ENCODE data around the gene TARP.
"Not testable (repeated sequence)": the region's sequence is repeated elsewhere in the genome, so short reads cannot be mapped to it uniquely, and the experiment has no call there.

TARP gene

DNA sequence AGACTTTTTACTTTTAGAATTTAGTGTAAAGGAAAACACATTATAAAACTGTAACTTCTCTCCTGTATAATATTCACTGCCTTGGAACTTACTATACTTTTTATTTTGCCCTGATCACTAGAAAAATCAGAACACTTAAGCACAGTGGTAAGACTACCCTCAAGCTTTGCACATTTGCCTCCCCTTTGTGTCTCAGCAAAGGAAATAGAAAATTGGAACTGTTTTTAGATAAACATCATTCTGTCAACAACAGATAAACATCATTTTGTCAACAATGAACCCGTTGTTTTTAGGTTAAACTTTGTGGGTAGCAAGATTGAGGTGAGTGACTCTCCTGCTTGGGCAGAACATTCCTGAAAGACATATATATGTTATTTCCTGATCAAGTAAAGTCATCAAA is 8.8 kb downstream of the TARP start:
- H3K4me1 Mint-ChIP-seq; H3K36me3 ChIP-seq (ENCODE audit: insufficient read depth, low read length); H3K27me3 Mint-ChIP-seq; H3K36me3 Mint-ChIP-seq; DNase-seq; H3K9me3 Mint-ChIP-seq; H3K4me1 ChIP-seq (ENCODE audit: insufficient read depth, low read length); POLR2A ChIA-PET (ENCODE audit: partially characterized antibody); H3K27me3 ChIP-seq (ENCODE audit: insufficient read depth, low read length); H3K9me3 ChIP-seq (ENCODE audit: control insufficient read depth in 1 of 2, low read length in 2 of 2); CTCF ChIA-PET (ENCODE audit: partially characterized antibody); H3K4me3 ChIP-seq (ENCODE audit: low read length in 2 of 2); H3K27ac ChIP-seq (ENCODE audit: low read depth, low read length): not testable (repeated sequence)
- intact Hi-C loops (cut with micrococcal nuclease), result loop anchor here (5.0 kb wide), 1 partner anchor 38 kb away; no protein-coding TSS in a partner anchor
- H3K4me3 Mint-ChIP-seq, result peak overlapping the region in 4 of 8 donors; percentile 26 to 59 (median 45)
- H3K27ac Mint-ChIP-seq, result peak overlapping the region in 2 of 7 donors; percentile 64 to 76

DNA sequence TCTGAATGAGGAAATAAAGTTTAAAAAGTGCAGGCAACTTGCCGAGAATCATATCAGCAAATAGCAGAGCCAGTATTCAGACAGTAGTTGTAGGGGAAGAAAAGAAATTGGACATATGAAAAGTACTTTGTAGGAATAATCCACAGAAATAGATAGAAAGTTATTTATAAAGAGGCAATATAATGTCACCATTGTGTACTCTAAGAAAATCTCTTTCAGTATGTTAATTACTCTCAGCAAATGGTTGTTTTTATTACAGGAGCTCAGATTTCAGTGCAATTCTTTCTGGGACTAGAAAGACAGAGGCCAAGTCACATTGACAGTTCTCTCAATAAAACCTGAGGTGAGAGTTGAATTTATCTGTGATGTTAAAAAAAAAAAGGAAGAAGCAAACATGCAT is 10.2 kb downstream of the TARP start:
- peak overlapping the region in 1 of 8 donors; percentile 17 for H3K4me3 Mint-ChIP-seq

DNA sequence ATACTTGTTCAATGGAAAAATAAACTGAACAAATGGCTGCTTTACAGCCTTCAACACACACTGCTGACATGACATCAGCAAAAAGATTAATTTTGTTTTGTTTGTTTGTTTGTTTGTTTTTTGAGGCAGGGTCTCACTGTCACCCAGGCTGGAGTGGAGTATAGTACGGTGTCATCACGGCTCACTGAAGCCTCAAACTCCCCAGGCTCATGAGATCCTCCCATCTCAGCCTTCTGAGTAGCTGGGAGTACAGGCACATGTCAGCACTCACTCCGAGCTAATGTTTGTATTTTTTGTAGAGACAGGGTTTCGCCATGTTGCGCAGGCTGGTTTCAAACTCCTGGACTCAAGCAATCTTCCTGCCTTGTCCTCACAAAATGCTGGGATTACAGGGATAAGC is 10.9 kb downstream of the TARP start:
- Histone ChIP-seq H3K27ac (ENCODE audit: low read depth, low read length) (no peak overlapping the region), H3K9me3 (ENCODE audit: control insufficient read depth in 1 of 2, low read length in 2 of 2) (no peaks in the 10 kb centered on the region), H3K36me3 (ENCODE audit: insufficient read depth, low read length) (no peaks in the 10 kb centered on the region), H3K4me3 (ENCODE audit: low read length in 2 of 2) (no peak overlapping the region), H3K27me3 (ENCODE audit: insufficient read depth, low read length) (no peaks in the 10 kb centered on the region), H3K4me1 (ENCODE audit: insufficient read depth, low read length) (no peaks in the 10 kb centered on the region)
- Mint-ChIP-seq H3K27me3 (no peaks in the 10 kb centered on the region), H3K4me3 (peak overlapping the region in 3 of 8 donors; percentile 9 to 24 (median 13)), H3K4me1 (peaks cover 0 to 2% (median 0%) of the 10 kb centered on the region in 4 donors), H3K27ac (no peak overlapping the region), H3K36me3 (peaks cover 0 to 7% of the 10 kb centered on the region in 2 donors), H3K9me3 (no peaks in the 10 kb centered on the region)
- CTCF ChIA-PET (ENCODE audit: partially characterized antibody), result interaction anchor here (0.6 kb wide), 1 partner anchor 90 kb away, joined by 3 read pairs; no protein-coding TSS in a partner anchor
- intact Hi-C loops (cut with micrococcal nuclease), result loop anchor here (5.0 kb wide), 1 partner anchor 40 kb away; no protein-coding TSS in a partner anchor
- POLR2A ChIA-PET (ENCODE audit: partially characterized antibody), result no interaction called here
- DNase-seq, result no peak

More for the DNA sequence above, 10.2 kb downstream of the TARP start:
- H3K9me3 Mint-ChIP-seq; H3K4me3 ChIP-seq (ENCODE audit: low read length in 2 of 2); DNase-seq; H3K27ac ChIP-seq (ENCODE audit: low read depth, low read length); H3K4me1 Mint-ChIP-seq; H3K36me3 Mint-ChIP-seq; H3K36me3 ChIP-seq (ENCODE audit: insufficient read depth, low read length); H3K27me3 Mint-ChIP-seq; H3K27me3 ChIP-seq (ENCODE audit: insufficient read depth, low read length); H3K4me1 ChIP-seq (ENCODE audit: insufficient read depth, low read length); H3K9me3 ChIP-seq (ENCODE audit: control insufficient read depth in 1 of 2, low read length in 2 of 2); POLR2A ChIA-PET (ENCODE audit: partially characterized antibody); CTCF ChIA-PET (ENCODE audit: partially characterized antibody): not testable (repeated sequence)
- intact Hi-C loops (cut with micrococcal nuclease), result loop anchor here (5.0 kb wide), 1 partner anchor 39 kb away; no protein-coding TSS in a partner anchor
- peak overlapping the region in 1 of 7 donors; percentile 37 for H3K27ac Mint-ChIP-seq

DNA sequence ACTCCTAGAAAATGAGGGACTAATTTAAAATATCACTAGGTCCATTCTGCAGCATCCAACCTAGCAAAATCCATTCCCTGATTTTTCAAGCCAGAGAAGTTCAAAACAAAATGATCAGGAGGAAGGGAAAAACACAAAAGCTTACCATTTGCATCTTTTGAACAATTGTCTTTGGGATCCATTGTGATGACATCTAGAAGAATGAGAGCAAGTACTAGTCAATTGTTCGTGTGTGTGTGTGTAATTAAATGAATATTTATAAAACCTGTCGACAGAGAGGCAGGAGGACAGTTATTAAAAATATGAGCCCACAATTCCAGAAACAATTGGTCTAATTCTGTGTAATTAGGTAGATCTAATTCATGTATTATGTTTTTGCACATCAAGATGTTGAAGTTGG is 11.4 kb downstream of the TARP start:
- H3K9me3 ChIP-seq (ENCODE audit: control insufficient read depth in 1 of 2, low read length in 2 of 2); H3K27ac ChIP-seq (ENCODE audit: low read depth, low read length); H3K4me3 ChIP-seq (ENCODE audit: low read length in 2 of 2); H3K4me1 Mint-ChIP-seq; H3K4me1 ChIP-seq (ENCODE audit: insufficient read depth, low read length); H3K27me3 ChIP-seq (ENCODE audit: insufficient read depth, low read length); H3K36me3 Mint-ChIP-seq; DNase-seq; POLR2A ChIA-PET (ENCODE audit: partially characterized antibody); H3K27me3 Mint-ChIP-seq; H3K9me3 Mint-ChIP-seq; H3K36me3 ChIP-seq (ENCODE audit: insufficient read depth, low read length): not testable (repeated sequence)
- H3K4me3 Mint-ChIP-seq, result peak overlapping the region in 1 of 8 donors; percentile 13
- H3K27ac Mint-ChIP-seq, result peak overlapping the region in 1 of 7 donors; percentile 29
- CTCF ChIA-PET (ENCODE audit: partially characterized antibody), result interaction anchor here (0.6 kb wide), 1 partner anchor 91 kb away, joined by 3 read pairs; no protein-coding TSS in a partner anchor
- intact Hi-C loops (cut with micrococcal nuclease), result loop anchor here (5.0 kb wide), 1 partner anchor 40 kb away; no protein-coding TSS in a partner anchor

DNA sequence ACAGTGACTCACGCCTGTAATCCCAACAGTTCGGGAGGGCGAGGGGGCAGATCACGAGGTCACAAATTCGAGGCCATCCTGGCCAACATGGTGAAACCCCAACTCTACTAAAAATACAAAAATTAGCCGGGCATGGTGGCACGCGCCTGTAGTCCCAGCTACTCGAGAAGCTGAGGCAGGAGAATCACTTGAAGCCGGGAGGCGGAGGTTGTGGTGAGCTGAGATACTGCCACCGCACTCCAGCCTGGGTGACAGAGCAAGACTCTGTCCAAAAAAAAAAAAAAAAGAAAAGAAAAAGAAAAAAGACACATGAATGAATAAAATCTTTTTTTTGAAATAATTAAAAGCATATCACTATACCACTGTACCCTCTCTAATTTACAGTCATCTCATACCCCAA is 11.8 kb downstream of the TARP start:
- H3K27me3 Mint-ChIP-seq; H3K36me3 ChIP-seq (ENCODE audit: insufficient read depth, low read length); H3K9me3 ChIP-seq (ENCODE audit: control insufficient read depth in 1 of 2, low read length in 2 of 2); H3K27ac ChIP-seq (ENCODE audit: low read depth, low read length); H3K4me1 Mint-ChIP-seq; H3K4me3 ChIP-seq (ENCODE audit: low read length in 2 of 2); H3K27ac Mint-ChIP-seq; H3K9me3 Mint-ChIP-seq; DNase-seq; H3K36me3 Mint-ChIP-seq; H3K4me1 ChIP-seq (ENCODE audit: insufficient read depth, low read length); H3K27me3 ChIP-seq (ENCODE audit: insufficient read depth, low read length): not testable (repeated sequence)
- peak overlapping the region in 2 of 8 donors; percentile 15 to 48 for H3K4me3 Mint-ChIP-seq
- CTCF ChIA-PET (ENCODE audit: partially characterized antibody), result interaction anchor here (0.7 kb wide), 1 partner anchor 74 kb away, joined by 3 read pairs; no protein-coding TSS in a partner anchor
- intact Hi-C loops (cut with micrococcal nuclease), result loop anchor here (5.0 kb wide), 1 partner anchor 41 kb away; no protein-coding TSS in a partner anchor
- POLR2A ChIA-PET (ENCODE audit: partially characterized antibody), result interaction anchor here (0.6 kb wide), 1 partner anchor 44 kb away, joined by 3 read pairs; no protein-coding TSS in a partner anchor

DNA sequence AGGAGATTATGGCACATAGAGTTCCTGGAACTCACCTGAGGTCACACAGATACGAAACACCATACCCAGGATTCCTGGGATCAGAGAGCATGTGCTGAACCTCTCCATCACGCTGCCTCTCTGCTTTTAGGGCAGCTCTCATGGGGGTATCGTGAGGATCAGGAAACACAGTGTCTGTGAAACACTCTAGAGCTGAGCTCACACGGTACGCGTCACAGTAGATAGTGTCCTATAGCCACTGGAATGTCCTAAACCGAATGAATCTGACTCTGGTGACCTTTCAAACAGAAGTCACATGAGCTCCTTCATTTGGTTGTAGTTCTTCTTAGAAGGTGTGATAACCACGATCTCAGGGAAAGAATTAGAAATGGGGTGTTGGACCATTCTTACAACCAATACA is 14.3 kb downstream of the TARP start:
- H3K9me3 Mint-ChIP-seq; H3K4me3 ChIP-seq (ENCODE audit: low read length in 2 of 2); POLR2A ChIA-PET (ENCODE audit: partially characterized antibody); H3K4me1 ChIP-seq (ENCODE audit: insufficient read depth, low read length); H3K36me3 ChIP-seq (ENCODE audit: insufficient read depth, low read length); H3K4me1 Mint-ChIP-seq; intact Hi-C loops (cut with micrococcal nuclease); H3K27me3 Mint-ChIP-seq; H3K36me3 Mint-ChIP-seq; H3K9me3 ChIP-seq (ENCODE audit: control insufficient read depth in 1 of 2, low read length in 2 of 2); H3K27me3 ChIP-seq (ENCODE audit: insufficient read depth, low read length); H3K27ac ChIP-seq (ENCODE audit: low read depth, low read length); CTCF ChIA-PET (ENCODE audit: partially characterized antibody); DNase-seq: not testable (repeated sequence)
- H3K4me3 Mint-ChIP-seq, result peak overlapping the region in 2 of 8 donors; percentile 17 to 30
- H3K27ac Mint-ChIP-seq, result peak overlapping the region in 1 of 7 donors; percentile 53

DNA sequence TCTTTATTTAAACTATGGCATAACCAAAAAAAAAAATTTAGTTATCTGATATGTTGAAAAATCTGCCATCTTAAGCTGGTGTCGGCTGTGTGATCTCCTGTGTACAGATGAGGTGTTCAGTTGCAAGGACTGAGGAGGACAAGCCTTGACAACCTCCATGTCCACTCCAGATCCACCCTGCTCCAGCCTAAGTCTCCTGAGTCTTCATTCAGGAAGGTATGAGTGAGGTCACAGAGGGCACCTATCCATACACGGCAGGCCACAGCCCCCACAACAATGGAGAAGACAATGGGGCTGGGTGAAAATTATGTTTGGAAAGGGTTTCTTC is 16.1 kb downstream of the TARP start:
- H3K27me3 Mint-ChIP-seq, result no peaks in the 10 kb centered on the region
- H3K36me3 ChIP-seq (ENCODE audit: insufficient read depth, low read length), result no peaks in the 10 kb centered on the region
- peaks cover 0 to 7% (median 0%) of the 10 kb centered on the region in 4 donors for H3K4me1 Mint-ChIP-seq
- ChIA-PET CTCF (ENCODE audit: partially characterized antibody) (no interaction called here), POLR2A (ENCODE audit: partially characterized antibody) (interaction anchor here (0.6 kb wide), 1 partner anchor 9 kb away, joined by 3 read pairs; no protein-coding TSS in a partner anchor)
- no peak overlapping the region for H3K4me3 ChIP-seq (ENCODE audit: low read length in 2 of 2)
- H3K27me3 ChIP-seq (ENCODE audit: insufficient read depth, low read length), result no peaks in the 10 kb centered on the region
- peaks cover 0 to 7% of the 10 kb centered on the region in 2 donors for H3K36me3 Mint-ChIP-seq
- no peak overlapping the region for H3K4me3 Mint-ChIP-seq
- H3K9me3 Mint-ChIP-seq, result no peaks in the 10 kb centered on the region
- no peak for DNase-seq
- no peaks in the 10 kb centered on the region for H3K9me3 ChIP-seq (ENCODE audit: control insufficient read depth in 1 of 2, low read length in 2 of 2)
- no peak overlapping the region for H3K27ac ChIP-seq (ENCODE audit: low read depth, low read length)
- H3K27ac Mint-ChIP-seq, result no peak overlapping the region
- no peaks in the 10 kb centered on the region for H3K4me1 ChIP-seq (ENCODE audit: insufficient read depth, low read length)
- intact Hi-C loops (cut with micrococcal nuclease), result no loop called here

DNA sequence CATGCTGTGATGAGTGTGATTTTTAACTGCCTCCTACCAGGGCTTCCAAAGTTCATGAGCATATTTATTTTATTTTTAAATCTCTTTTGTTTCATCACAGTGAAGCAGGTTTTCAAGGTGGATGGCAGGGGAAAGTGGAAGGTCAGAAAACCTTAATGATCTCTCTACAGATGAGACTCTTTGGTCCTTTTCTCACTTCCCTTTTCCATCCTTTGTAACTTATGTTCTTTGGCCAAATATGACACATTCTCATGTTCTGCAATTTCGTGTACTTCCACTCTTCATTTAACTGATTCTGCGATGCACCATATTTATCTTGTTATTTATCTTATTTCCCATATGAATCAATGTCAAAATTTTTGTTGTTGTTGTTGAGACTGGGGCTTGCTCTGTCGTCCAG is 23.6 kb downstream of the TARP start:
- Mint-ChIP-seq H3K4me1 (peaks cover 3 to 35% (median 13%) of the 10 kb centered on the region in 4 donors), H3K4me3 (peak overlapping the region in 7 of 8 donors; percentile 20 to 79 (median 60)), H3K36me3 (peaks cover 9 to 42% of the 10 kb centered on the region in 2 donors), H3K27ac (peak overlapping the region in 2 of 7 donors; percentile 25 to 46)
- H3K27ac ChIP-seq (ENCODE audit: low read depth, low read length); H3K36me3 ChIP-seq (ENCODE audit: insufficient read depth, low read length); H3K4me3 ChIP-seq (ENCODE audit: low read length in 2 of 2); CTCF ChIA-PET (ENCODE audit: partially characterized antibody); POLR2A ChIA-PET (ENCODE audit: partially characterized antibody); intact Hi-C loops (cut with micrococcal nuclease); DNase-seq; H3K27me3 ChIP-seq (ENCODE audit: insufficient read depth, low read length); H3K9me3 Mint-ChIP-seq; H3K27me3 Mint-ChIP-seq; H3K4me1 ChIP-seq (ENCODE audit: insufficient read depth, low read length); H3K9me3 ChIP-seq (ENCODE audit: control insufficient read depth in 1 of 2, low read length in 2 of 2): not testable (repeated sequence)
